K562 (cell line): ENCODE measurements around the gene CNNM4. TPM values are rescaled to one million over a fixed set of nuclear protein-coding genes. Genes with fewer than 3 reads are reported as not detected.
A peak's percentile ranks its signal among the peaks of the same experiment; 100 is the strongest.

Experiments used
- ARID1B ChIP-seq: fragments of 450-650 bp; IDR thresholded peaks from 2 replicates; pipeline ENCODE4 v1.6.1; 2016; ENCODE audit warnings: antibody characterized with exemption, mild to moderate bottlenecking, inconsistent platforms
- ATF6 ChIP-seq: sonication (generic); formaldehyde crosslinking; IDR thresholded peaks from 2 replicates; pipeline ENCODE4 v1.4.0; 2020; ENCODE audit warnings: mild to moderate bottlenecking, missing genetic modification reagents
- C11orf30 ChIP-seq: fragments of 450-650 bp; IDR thresholded peaks from 2 replicates; pipeline ENCODE4 v1.6.1; 2016; ENCODE audit warnings: low read depth, mild to moderate bottlenecking
- KDM1A ChIP-seq, 2 experiments: fragments of 450-650 bp; IDR thresholded peaks; 2 replicates each; pipeline ENCODE4 v1.6.1; 2016; ENCODE audit warnings: mild to moderate bottlenecking in 2 of 2
- MLX ChIP-seq, 2 experiments: fragments of 450-650 bp in 1 of 2; sonication (generic) in 1 of 2; formaldehyde crosslinking; conservative IDR thresholded peaks; 2 replicates each; pipeline versions ENCODE4 v1.4.0 to v1.8.1; 2020 to 2022; ENCODE audit warnings: mild to moderate bottlenecking in 1 of 2, missing genetic modification reagents in 1 of 2
- PBX2 ChIP-seq, 2 experiments: IDR thresholded peaks in 1 of 2; conservative IDR thresholded peaks in 1 of 2; 2 replicates each; pipeline ENCODE4 v1.6.1; 2016; ENCODE audit warnings: low read depth in 2 of 2, mild to moderate bottlenecking in 1 of 2, missing compliant biosample characterization in 1 of 2, missing genetic modification characterization in 1 of 2, moderate library complexity in 1 of 2
- POLR2G ChIP-seq: fragments of 200-400 bp; formaldehyde crosslinking; IDR thresholded peaks from 2 replicates; pipeline ENCODE4 v1.6.1; 2017; ENCODE audit warnings: low read depth, mild to moderate bottlenecking, antibody characterized with exemption, low read length, moderate library complexity
- SREBF2 ChIP-seq: sonication (generic); formaldehyde crosslinking; IDR thresholded peaks from 2 replicates; pipeline ENCODE4 v1.4.0; 2020; ENCODE audit warnings: mild to moderate bottlenecking, missing genetic modification reagents
- TFAM ChIP-seq: fragments of 250-450 bp; sonication (Bioruptor Pico); conservative IDR thresholded peaks from 2 replicates; pipeline ENCODE4 v1.5.0; 2021; ENCODE audit warnings: mild to moderate bottlenecking, moderate library complexity
- UBTF ChIP-seq, 2 experiments: IDR thresholded peaks; 2 replicates each; pipeline ENCODE4 v1.6.1; 2012; ENCODE audit warnings: improper control_type of control experiment in 2 of 2, low read depth in 2 of 2, low read length in 2 of 2, borderline replicate concordance in 1 of 2
- ZMIZ1 ChIP-seq, 2 experiments: fragments of 150-350 bp in 1 of 2; IDR thresholded peaks; 2 replicates each; pipeline ENCODE4 v1.6.1; 2012 to 2016; ENCODE audit warnings: low read depth in 2 of 2, low read length in 2 of 2, mild to moderate bottlenecking in 1 of 2, moderate library complexity in 1 of 2
- ZNF143 ChIP-seq: sonication (generic); formaldehyde crosslinking; IDR thresholded peaks from 2 replicates; pipeline ENCODE4 v1.9.0; 2022; ENCODE audit warnings: mild to moderate bottlenecking, missing genetic modification reagents
- ZNF184 ChIP-seq: sonication (generic); formaldehyde crosslinking; IDR thresholded peaks from 2 replicates; pipeline ENCODE4 v1.5.0; 2020; ENCODE audit warnings: missing genetic modification reagents
- ZNF23 ChIP-seq: fragments of 250-450 bp; sonication (Bioruptor Pico); IDR thresholded peaks from 2 replicates; pipeline ENCODE4 v1.4.0; 2020; ENCODE audit warnings: mild to moderate bottlenecking
- polyA plus RNA-seq, 8 experiments: library from polyadenylated mRNA; depleted of rRNA in 4 of 8; stranded (reverse) in 5 of 8; unstranded in 3 of 8; fragments of >200 nt; fragmentation: Nextera tagmentation in 2 of 8; fragmentation: Illumina TruSeq in 1 of 8; extraction: Ambion mirVana in 2 of 8; extraction: Trizol in 1 of 8; gene quantifications; 2 replicates each; pipeline versions ENCODE4 v1.2.1 to v1.2.3, GENCODE V29; 2011 to 2014; ENCODE audit warnings: inconsistent platforms in 1 of 8, missing spikeins in 1 of 8
- total RNA-seq, 7 experiments: library from RNA; depleted of rRNA in 6 of 7; stranded (reverse); fragments of >200 nt in 6 of 7; fragmentation: Illumina TruSeq in 2 of 7; extraction: Trizol in 2 of 7; gene quantifications; 2 replicates each; pipeline versions ENCODE4 v1.2.1 to v1.2.3, GENCODE V29; 2011 to 2021; ENCODE audit warnings: low replicate concordance in 1 of 7

Gene CNNM4
- total and polyA plus RNA-seq, 9 of the 15 experiments (the other 6 are each of a cell fraction or from before 2014, with no cell fraction given), result 0.96 to 6.3 (median 2.8) TPM

- TF ChIP-seq ZNF23 (CRISPR knock-in tag), result no peak
- TF ChIP-seq TFAM (CRISPR knock-in tag), result no peak
- TF ChIP-seq KDM1A (IDR thresholded peaks at IDR 0.05), result no peak
- no peak for TF ChIP-seq UBTF (IDR thresholded peaks at IDR 0.05; ENCODE audit: borderline replicate concordance in 1 of 2, low read depth in 2 of 2, low read length in 2 of 2)
- TF ChIP-seq SREBF2 (CRISPR knock-in tag), result 0 out of 2 replicates have a peak, but pooled peaks have one; percentile 60
- peak; percentile 88 for TF ChIP-seq POLR2G
- TF ChIP-seq MLX (CRISPR knock-in tag; conservative IDR thresholded peaks at IDR 0.05), result no peak
- no peak for TF ChIP-seq PBX2 (CRISPR knock-in tag; IDR thresholded peaks at IDR 0.05; ENCODE audit: low read depth)
- TF ChIP-seq PBX2 (tag; conservative IDR thresholded peaks at IDR 0.05; ENCODE audit: low read depth), result 0 out of 2 replicates have a peak, but pooled peaks have one; percentile 18
- TF ChIP-seq ZNF143 (CRISPR knock-in tag), result peak; percentile 88
- TF ChIP-seq ZNF184, result no peak
- TF ChIP-seq ATF6, result no peak
- TF ChIP-seq ARID1B, result no peak
- 0 out of 4 replicates have a peak, but pooled peaks of 1 of the 2 experiments have one; percentile 47 for TF ChIP-seq ZMIZ1 (IDR thresholded peaks at IDR 0.05; ENCODE audit: low read depth in 2 of 2, low read length in 2 of 2)
- TF ChIP-seq C11orf30, result peak; percentile 69; the same call in 1 of the 2 replicates
These were observed 20.9 kb upstream of the CNNM4 start, which contains the start of gene LMAN2L (continued) for GRCh38 chr2:96739633-96740428.
